ENCODE measurements around the gene SSBP3.

GRCh38 chr1:54249819-54250435, 156.3 kb downstream of the SSBP3 start:
- TF ChIP-seq CTCF (conservative IDR thresholded peaks at IDR 0.05; ENCODE audit: low read depth, low read length) (no peak), EZH2 (IDR thresholded peaks at IDR 0.05; ENCODE audit: low read length, unreplicated experiment) (no peak), EZH2phosphoT487 (IDR thresholded peaks at IDR 0.05; ENCODE audit: borderline replicate concordance, low read length) (no peak)
